ENCODE results near the gene VPS4A. TPM values are rescaled to one million over a fixed set of nuclear protein-coding genes. Genes with fewer than 3 reads are reported as not detected.
A peak's percentile ranks its signal among the peaks of the same experiment; 100 is the strongest.
"Not testable (repeated sequence)": the region's sequence is repeated elsewhere in the genome, so short reads cannot be mapped to it uniquely, and the experiment has no call there.

The VPS4A gene
- total RNA-seq (2014; rRNA removed; shearing (Covaris generic)): 14.1 and 16.6 TPM in 2 replicates

DNA sequence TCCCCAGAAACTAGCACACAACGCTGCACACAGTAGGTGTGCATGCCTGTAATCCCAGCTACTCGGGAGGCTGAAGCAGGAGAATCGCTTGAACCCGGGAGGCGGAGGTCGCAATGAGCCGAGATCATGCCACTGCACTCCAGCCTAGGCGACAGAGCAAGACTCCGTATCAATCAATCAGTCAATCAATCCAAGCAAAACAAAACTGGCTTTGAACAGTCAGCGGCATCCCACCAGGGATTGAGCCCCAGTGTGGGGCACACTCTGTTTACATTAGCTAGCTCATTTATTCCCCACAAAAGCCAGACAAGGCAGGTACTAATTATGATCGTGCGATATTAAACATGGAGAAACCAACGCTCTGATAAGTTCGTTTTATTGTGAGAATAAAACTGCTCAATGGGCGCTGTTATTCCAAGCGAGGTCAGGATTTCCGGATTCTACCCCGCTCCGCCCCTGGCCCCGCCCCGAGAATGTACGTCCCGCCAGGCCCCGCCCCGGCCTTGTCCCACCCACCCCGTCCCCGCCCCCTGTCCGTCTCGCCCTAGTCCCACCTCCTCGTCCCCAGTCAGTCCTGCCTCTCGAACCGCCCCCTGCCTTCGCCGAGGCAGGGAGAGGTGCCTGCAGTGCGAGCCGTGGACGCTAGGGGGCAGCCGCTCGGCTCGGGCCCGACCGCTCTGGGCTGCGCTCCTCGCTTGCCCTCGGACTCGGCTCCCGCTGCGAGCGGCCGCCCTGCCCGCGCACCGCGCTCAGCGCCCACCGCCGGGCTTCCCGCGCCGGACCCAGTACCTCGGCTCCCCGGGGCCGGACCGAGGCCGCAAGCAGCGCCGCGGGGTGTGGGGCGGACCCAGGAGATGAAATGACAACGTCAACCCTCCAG is at the start of gene VPS4A:
TSS of gene VPS4A (plus strand) at position 698 of the 880 bp plus-strand sequence. CDS start at position 860, 162 bp downstream.
- peak; percentile 97 for DNase-seq (ENCODE audit: low read depth)

DNA sequence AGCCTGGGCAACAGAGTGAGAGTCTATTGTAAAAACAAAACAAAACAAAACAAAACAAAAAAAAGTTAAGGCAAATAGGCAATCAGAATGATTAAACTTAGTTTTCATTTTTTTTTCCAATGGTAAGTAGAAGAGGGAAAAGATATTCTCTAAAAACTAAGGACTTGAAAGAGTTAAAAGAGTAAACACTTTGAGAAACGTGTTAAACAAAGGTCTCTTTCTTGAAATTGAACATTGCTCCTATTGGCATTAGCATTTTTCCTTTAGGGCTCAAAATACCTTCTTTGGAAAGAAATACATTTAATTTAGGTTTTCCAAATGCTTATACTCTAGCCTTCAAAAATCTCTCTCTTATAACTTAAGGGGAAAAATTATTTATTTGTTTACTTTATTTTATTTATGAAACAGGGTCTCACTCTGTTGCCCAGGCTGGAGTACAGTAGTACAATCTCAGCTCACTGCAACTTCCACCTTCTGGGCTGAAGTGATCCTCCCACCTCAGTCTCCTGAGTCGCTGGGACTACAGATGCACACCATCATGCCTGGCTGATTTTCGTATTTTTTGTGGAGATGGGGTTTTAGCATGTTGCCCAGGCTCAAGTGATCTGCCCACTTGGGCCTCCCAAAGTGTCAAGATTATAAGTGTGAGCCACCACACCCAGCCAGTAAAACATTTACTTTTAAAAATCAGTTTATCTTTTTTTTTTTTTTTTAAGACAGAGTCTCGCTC is 44.7 kb upstream of the VPS4A start:
- DNase-seq (ENCODE audit: low read depth): no peak

- DNase-seq (ENCODE audit: low read depth): no peak
Observed at GRCh38 chr16:69267633-69268032, 43.5 kb upstream of the VPS4A start.

GRCh38 chr16:69270395-69270794 is 40.8 kb upstream of the VPS4A start:
- DNase-seq (ENCODE audit: low read depth): no peak

- DNase-seq (ENCODE audit: low read depth): no peak
Observed at GRCh38 chr16:69270831-69271230, 40.3 kb upstream of the VPS4A start.

- no peak for DNase-seq (ENCODE audit: low read depth)
Observed at GRCh38 chr16:69273009-69273408, 38.1 kb upstream of the VPS4A start.

DNA sequence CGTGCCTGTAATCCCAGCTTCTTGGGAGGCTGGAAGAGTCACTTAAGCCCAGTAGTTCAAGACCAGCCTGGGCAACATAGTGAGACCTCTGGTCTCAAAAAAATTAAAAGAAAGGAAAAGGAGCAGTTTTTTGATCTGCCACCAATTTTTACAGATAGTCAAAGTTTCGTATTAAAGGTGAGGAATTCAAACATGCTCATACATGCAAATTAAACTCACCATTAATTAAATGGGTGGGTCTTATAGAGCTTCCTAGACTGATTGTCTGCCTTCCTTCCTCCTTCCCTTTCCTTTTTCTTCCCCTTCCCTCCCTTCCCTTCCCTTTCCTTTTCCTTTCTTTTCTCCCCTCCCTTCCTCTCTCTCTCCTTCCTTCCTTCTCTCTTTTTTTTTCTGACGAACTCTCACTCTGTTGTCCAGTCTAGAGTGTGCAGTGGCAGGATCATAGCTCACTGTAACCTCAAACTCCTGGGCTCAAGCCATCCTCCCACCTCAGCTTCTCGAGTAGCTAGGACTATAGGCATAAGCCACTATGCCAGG is 36.4 kb upstream of the VPS4A start:
- DNase-seq (ENCODE audit: low read depth): no peak

DNA sequence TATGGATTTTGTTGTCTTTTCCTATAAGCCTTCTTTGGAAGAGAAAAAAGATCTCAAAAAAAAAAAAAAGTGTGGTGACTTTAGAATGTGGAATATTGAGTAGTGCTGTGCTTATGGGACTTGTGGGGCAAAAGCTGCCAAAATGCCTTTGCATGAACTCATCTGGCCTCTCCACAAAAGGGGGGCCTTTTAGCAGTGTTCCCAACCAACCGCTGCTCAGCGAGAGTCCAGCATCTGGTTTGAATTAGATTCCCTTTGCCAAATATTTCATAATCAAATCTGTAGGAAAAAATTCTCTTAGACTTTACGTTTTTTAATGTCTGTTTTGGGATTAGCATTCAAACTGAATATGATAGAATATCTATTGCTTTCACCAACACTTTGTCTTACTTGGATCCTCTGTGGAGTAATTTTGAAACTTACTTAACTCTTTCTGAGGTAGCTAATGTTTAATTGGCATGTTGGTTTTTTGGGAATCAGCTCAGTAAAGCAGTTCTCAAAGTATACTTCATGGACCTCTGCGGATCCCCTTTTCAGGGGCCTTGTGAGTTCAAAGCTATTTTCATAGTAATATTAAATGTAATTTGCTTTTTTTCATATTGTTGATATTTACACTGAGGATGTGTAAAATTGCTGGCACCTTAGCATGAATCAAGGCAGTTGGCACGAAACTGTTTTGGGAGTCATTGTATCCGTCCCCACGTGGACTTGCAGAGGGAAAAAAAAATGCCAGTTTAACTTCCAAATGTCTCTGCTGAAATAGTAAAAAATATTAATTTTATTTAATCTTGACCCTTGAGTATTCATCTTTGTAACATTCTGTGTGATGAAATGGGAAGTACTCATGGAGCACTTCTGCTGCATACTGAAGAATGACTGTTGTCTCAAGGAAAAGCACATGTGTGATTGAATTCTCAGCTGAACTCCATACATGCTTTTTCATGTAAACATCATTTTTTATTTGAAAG is 34.7 kb upstream of the VPS4A start:
- peak; percentile 81 for DNase-seq (ENCODE audit: low read depth)

DNA sequence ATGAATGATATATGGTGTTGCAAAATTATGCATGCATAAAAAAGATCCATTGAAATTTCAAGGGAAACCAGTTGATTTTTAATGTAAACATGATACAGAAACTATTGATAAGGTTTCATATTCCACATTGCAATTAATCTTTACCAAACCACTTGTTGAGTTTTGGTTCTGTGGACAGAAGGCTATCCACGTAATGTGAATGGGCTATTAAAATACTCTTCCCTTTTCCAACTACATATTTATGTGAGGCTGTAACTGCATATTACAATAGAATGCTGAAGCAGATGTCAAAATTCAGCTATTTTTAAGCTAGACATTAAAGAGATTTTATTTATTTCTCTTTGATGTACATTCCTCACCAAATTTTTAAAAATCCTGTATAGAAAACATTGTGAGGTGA is 33.7 kb upstream of the VPS4A start:
- no peak for DNase-seq (ENCODE audit: low read depth)

DNA sequence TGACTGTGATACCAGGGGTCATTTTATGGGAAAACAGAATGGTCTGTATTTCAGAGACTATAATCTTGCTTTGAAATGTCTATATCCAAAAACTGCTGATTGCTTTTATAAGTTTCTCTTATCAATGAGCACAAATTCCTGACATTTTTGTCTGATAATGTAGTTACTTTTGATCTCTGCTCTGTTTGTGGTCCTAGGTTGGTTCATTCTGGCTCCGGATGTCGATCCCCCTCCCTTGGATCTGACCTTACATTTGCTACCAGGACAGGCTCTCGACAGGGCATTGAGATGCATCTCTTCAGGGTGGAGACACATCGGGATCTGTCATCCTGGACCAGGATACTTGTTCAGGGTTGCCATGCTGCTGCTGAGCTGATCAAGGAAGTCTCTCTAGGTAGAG is 27.3 kb upstream of the VPS4A start:
- no peak for DNase-seq (ENCODE audit: low read depth)

DNA sequence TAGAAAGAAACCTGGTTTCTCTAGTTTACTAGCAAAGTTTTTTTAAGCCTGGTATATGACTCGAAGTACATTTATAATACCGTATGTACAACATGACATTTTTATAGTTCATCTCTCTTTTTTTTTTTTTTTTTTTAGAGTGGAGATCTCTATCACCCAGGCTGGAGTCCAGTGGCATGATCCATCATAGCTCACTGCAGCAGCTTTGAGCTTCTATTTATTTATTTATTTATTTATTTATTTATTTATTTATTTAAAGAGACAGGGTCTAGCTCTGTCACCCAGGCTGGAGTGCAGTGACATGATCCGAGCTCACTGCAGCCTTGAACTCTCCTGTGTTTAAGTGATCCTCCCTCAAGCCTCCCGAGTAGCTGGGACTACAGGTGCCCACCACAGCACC is 25.9 kb upstream of the VPS4A start:
- DNase-seq (ENCODE audit: low read depth): no peak

DNA sequence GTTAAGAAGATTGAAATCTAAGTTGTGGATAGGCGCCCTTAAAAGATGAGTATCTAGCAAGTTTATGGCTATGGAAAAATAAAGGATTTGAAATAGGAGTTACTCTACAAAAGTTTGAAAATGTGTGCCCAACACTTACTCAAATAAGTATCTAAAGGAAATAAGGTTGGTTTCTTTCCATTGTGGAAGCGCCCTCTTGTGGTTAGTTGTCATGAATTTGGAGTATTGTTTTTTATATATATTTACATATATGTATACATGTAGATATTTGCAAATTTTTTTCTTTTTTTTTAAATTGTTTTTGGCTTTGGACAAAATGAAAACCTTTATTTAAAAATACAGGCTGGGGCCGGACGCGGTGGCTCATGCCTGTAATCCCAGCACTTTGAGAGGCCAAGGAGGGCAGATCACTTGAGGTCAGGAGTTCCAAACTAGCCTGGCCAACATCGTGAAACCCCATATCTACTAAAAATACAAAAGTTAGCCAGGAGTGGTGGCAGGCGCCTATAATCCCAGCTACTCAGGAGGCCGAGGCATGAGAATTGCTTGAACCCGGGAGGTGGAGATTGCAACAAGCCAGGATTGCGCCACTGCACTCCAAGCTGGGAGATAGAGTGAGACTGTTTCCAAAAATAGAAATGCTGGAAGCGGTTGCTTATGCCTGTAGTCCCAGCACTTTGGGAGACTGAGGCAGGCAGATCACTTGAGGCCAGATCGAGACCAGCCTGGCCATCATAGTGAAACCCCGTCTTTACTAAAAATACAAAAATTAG is 24.0 kb upstream of the VPS4A start:
- peak; percentile 31 for DNase-seq (ENCODE audit: low read depth)

DNA sequence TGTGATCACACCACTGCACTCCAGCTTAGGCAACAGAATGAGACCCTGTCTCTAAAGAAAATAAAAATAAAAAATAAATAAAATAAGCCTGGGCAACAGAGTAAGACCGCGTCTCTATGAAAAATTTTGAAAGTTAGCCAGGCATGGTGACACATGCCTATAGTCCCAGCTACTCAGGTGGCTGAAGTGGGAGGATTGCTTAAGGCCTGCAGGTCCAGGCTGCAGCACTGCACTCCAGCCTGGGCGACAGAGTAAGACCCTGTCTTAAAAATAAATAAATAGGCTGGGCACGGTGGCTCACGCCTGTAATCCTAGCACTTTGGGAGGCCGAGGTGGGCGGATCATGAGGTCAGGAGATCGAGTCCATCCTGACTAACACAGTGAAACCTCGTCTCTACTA is 19.5 kb upstream of the VPS4A start:
- DNase-seq (ENCODE audit: low read depth): not testable (repeated sequence)

DNA sequence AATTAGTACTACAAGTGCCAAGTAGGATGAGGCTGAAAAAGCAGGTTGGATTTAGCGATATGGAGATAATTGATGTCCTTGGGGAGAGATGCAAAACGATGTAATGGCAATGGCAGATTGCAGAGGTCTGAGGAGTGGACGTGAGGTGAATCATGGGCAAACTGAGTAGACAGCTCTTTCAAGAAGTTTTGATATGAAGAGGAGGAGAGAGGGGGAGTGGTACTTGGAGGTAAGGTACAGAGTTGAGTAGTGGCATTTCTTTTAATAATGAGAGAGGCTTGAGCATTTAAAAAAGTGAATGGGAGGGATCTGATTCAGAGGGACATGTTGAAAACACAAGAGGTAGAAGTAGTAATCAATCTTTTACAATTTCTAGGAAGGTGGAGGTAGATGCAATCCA is 17.7 kb upstream of the VPS4A start:
- DNase-seq (ENCODE audit: low read depth): no peak

- no peak for DNase-seq (ENCODE audit: low read depth)
Observed at GRCh38 chr16:69294051-69294450, 17.1 kb upstream of the VPS4A start.

GRCh38 chr16:69296771-69297170 is 14.4 kb upstream of the VPS4A start:
- not testable (repeated sequence) for DNase-seq (ENCODE audit: low read depth)

GRCh38 chr16:69298261-69298660 is 12.9 kb upstream of the VPS4A start:
- no peak for DNase-seq (ENCODE audit: low read depth)

GRCh38 chr16:69301187-69301586 is 10.0 kb upstream of the VPS4A start:
- no peak for DNase-seq (ENCODE audit: low read depth)

- no peak for DNase-seq (ENCODE audit: low read depth)
Observed at GRCh38 chr16:69301861-69302260, 9.3 kb upstream of the VPS4A start.

DNA sequence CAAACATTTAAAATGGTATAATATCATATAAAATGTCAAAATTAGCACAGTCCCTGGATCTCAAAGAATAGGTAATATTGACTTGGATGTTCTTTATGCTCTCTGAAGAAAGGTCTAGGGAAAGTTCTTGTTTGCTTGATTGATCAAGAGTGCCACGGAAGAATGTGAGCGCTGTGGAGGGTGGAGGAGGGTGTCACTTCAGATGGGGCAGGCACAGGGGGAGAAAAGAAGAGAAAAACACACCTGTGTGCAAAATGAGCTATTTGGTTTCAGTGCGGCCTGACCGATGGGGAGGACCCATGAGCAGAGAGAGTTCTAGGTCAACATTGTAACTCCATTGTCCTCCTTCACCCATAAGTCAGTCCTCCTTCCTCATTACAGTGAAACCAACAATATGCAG is 8.8 kb upstream of the VPS4A start:
- no peak for DNase-seq (ENCODE audit: low read depth)

DNA sequence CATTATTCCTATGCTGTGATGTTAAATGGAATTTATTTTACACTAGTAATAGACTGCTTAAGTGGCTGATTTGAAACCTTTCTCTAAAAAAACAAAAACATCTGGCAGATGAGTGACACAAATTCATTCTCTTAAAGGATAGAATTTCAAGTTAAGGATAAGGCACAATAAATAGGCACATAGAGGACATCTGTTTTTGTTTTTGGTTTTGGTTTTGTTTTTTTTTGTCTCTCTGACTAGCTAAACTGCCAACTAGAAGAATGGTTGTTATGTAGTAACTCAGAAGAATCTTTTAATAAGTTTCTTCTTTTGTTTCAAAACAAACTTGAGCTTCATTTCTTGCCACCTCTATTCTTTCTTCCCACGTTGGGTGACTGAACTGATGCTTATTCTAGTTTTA is 5.1 kb upstream of the VPS4A start:
- no peak for DNase-seq (ENCODE audit: low read depth)

Measured in Daoy (cell line).